Fibroblast of lung (primary cell): ENCODE data around the gene TMPRSS9. TPM values are rescaled to one million over a fixed set of nuclear protein-coding genes. Genes with fewer than 3 reads are reported as not detected.
"Not testable (repeated sequence)": the region's sequence is repeated elsewhere in the genome, so short reads cannot be mapped to it uniquely, and the experiment has no call there.

Experiments
- DNase-seq, 2 donors: peaks; one replicate each; pipeline versions ENCODE4 v3.0.0 to v3.0.0-alpha.2; 2010; ENCODE audit warnings: low read depth in 2 of 2
- H2AFZ ChIP-seq: 2 replicates; pipeline ENCODE4 v1.5.1; 2012; ENCODE audit warnings: low read length, control low read depth, inconsistent platforms
- H3K27ac ChIP-seq: 2 replicates; pipeline ENCODE4 v1.5.1; 2011; ENCODE audit warnings: low read length, control low read depth; ENCODE audit not compliant: insufficient read depth
- H3K27me3 ChIP-seq: 2 replicates; pipeline ENCODE4 v1.5.1; 2011; ENCODE audit warnings: mild to moderate bottlenecking, low read length; ENCODE audit not compliant: control insufficient read depth, insufficient read depth
- H3K36me3 ChIP-seq: 2 replicates; pipeline ENCODE4 v1.5.1; 2011; ENCODE audit warnings: low read length; ENCODE audit not compliant: control insufficient read depth, insufficient read depth
- H3K4me1 ChIP-seq: 2 replicates; pipeline ENCODE4 v1.5.1; 2011; ENCODE audit warnings: low read length; ENCODE audit not compliant: control insufficient read depth, insufficient read depth; ENCODE audit errors: extremely low read depth
- H3K4me2 ChIP-seq: 2 replicates; pipeline ENCODE4 v1.5.1; 2011; ENCODE audit warnings: low read length, control low read depth; ENCODE audit not compliant: insufficient read depth; ENCODE audit errors: extremely low read depth
- H3K4me3 ChIP-seq, 4 experiments: fragments of 200-600 bp in 1 of 4; sonication (generic) in 1 of 4; replicated peaks in 1 of 4; 2 replicates each; pipeline ENCODE4 v1.5.1; 2011 to 2016; ENCODE audit warnings: low read length in 4 of 4, low read depth in 3 of 4, mild to moderate bottlenecking in 3 of 4, control low read depth in 2 of 4, inconsistent platforms in 1 of 4, mixed read lengths in 1 of 4; ENCODE audit not compliant: insufficient read depth in 1 of 4; ENCODE audit errors: control extremely low read depth in 1 of 4
- H3K79me2 ChIP-seq: 2 replicates; pipeline ENCODE4 v1.5.1; 2012; ENCODE audit warnings: mild to moderate bottlenecking, low read length, inconsistent platforms; ENCODE audit not compliant: control insufficient read depth, insufficient read depth
- H3K9ac ChIP-seq: 2 replicates; pipeline ENCODE4 v1.5.1; 2011; ENCODE audit warnings: mild to moderate bottlenecking, low read length, control low read depth; ENCODE audit not compliant: insufficient read depth
- H3K9me3 ChIP-seq: 2 replicates; pipeline ENCODE4 v1.5.1; 2012; ENCODE audit warnings: low read depth, low read length; ENCODE audit not compliant: control insufficient read depth, insufficient read depth
- H4K20me1 ChIP-seq: 2 replicates; pipeline ENCODE4 v1.5.1; 2011; ENCODE audit warnings: low read length; ENCODE audit not compliant: control insufficient read depth, insufficient read depth; ENCODE audit errors: extremely low read depth
- CTCF ChIP-seq, 2 donors: IDR thresholded peaks in 1 of 2; conservative IDR thresholded peaks in 1 of 2; 1 replicate in 1 of 2; 2 replicates in 1 of 2; pipeline ENCODE4 v1.5.1; 2011 to 2012; ENCODE audit warnings: low read length in 2 of 2, control low read depth in 1 of 2, inconsistent platforms in 1 of 2, low read depth in 1 of 2, mild to moderate bottlenecking in 1 of 2
- EZH2 ChIP-seq: IDR thresholded peaks from 2 replicates; pipeline ENCODE4 v1.5.1; 2012; ENCODE audit warnings: low read length, control low read depth, mild to moderate bottlenecking; ENCODE audit errors: missing control alignments
- polyA plus RNA-seq, 2 donors: library from polyadenylated mRNA; depleted of rRNA in 1 of 2; stranded (reverse) in 1 of 2; unstranded in 1 of 2; fragments of >200 nt; gene quantifications; 2 replicates each; pipeline ENCODE4 v1.2.1, GENCODE V29; 2011 to 2012; ENCODE audit warnings: missing spikeins in 1 of 2
- total RNA-seq: library from RNA; depleted of rRNA; stranded (reverse); fragments of >200 nt; gene quantifications from 2 replicates; pipeline ENCODE4 v1.2.1, GENCODE V29; 2014

TMPRSS9 gene
- total and polyA plus RNA-seq, 2 donors (not counting 1 experiment from before 2014, with no cell fraction given), result not detected

- no peak for DNase-seq
- Histone ChIP-seq H3K79me2 (no peaks in the 10 kb centered on the region), H3K4me1 (peaks cover 6% of the 10 kb centered on the region), H3K27me3 (no peaks in the 10 kb centered on the region), H2AFZ (no peak overlapping the region), H3K4me2 (no peak overlapping the region), H3K4me3 (no peak overlapping the region), H4K20me1 (no peaks in the 10 kb centered on the region), H3K36me3 (no peaks in the 10 kb centered on the region), H3K9me3 (no peaks in the 10 kb centered on the region), H3K9ac (no peak overlapping the region), H3K27ac (no peak overlapping the region)
- no peak for TF ChIP-seq EZH2
- no peak for TF ChIP-seq CTCF (conservative IDR thresholded peaks at IDR 0.05 in 1 of 2, IDR thresholded peaks at IDR 0.05 in 1 of 2; ENCODE audit: low read depth in 1 of 2, low read length in 2 of 2)
These were observed 104.3 kb downstream of the TMPRSS9 start for GRCh38 chr19:2464389-2464788.

DNA sequence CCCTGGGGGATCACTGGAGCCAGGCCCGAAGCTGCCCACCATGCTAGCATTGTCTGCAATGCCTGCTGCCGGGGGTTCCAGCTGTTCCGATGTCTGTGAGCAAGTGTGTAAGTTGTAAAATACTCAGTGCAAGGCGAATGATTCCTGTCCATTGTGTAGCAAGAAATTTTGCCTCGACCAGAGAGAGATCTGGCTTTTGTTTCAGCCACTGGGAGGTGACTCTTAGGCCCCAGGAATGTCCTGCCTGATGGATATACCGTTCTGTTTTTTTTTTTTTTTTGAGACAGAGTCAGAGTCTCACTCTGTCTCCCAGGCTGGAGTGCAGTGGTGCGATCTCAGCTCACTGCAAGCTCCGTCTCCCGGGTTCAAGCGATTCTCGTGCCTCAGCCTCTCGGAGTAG is 108.5 kb downstream of the TMPRSS9 start:
- Histone ChIP-seq H3K27ac (no peak overlapping the region), H4K20me1 (no peaks in the 10 kb centered on the region), H3K36me3 (no peaks in the 10 kb centered on the region), H3K4me2 (no peak overlapping the region), H3K4me1 (peaks cover 8% of the 10 kb centered on the region), H3K9ac (no peak overlapping the region), H3K79me2 (no peaks in the 10 kb centered on the region), H3K9me3 (no peaks in the 10 kb centered on the region), H3K27me3 (no peaks in the 10 kb centered on the region), H2AFZ (no peak overlapping the region), H3K4me3 (no peak overlapping the region)
- TF ChIP-seq CTCF (conservative IDR thresholded peaks at IDR 0.05 in 1 of 2, IDR thresholded peaks at IDR 0.05 in 1 of 2; ENCODE audit: low read depth in 1 of 2, low read length in 2 of 2), result no peak
- DNase-seq, result peak in 1 of 2 donors; percentile 16

- Histone ChIP-seq H3K9ac (no peak overlapping the region), H3K27ac (no peak overlapping the region), H3K4me3 (no peak overlapping the region), H3K4me1 (peaks cover 8% of the 10 kb centered on the region), H3K36me3 (no peaks in the 10 kb centered on the region), H4K20me1 (no peaks in the 10 kb centered on the region), H3K9me3 (no peaks in the 10 kb centered on the region), H2AFZ (no peak overlapping the region), H3K79me2 (no peaks in the 10 kb centered on the region), H3K27me3 (no peaks in the 10 kb centered on the region), H3K4me2 (no peak overlapping the region)
- TF ChIP-seq CTCF (conservative IDR thresholded peaks at IDR 0.05 in 1 of 2, IDR thresholded peaks at IDR 0.05 in 1 of 2; ENCODE audit: low read depth in 1 of 2, low read length in 2 of 2), result no peak
- no peak for TF ChIP-seq EZH2
- DNase-seq, result peak; percentile 58 to 87
These were observed 109.2 kb downstream of the TMPRSS9 start for GRCh38 chr19:2469102-2469914.

GRCh38 chr19:2469915-2470200 is 109.8 kb downstream of the TMPRSS9 start:
- not testable (repeated sequence) for H3K27me3 ChIP-seq, H3K27ac ChIP-seq, DNase-seq, H3K4me2 ChIP-seq, H4K20me1 ChIP-seq, H3K79me2 ChIP-seq, H3K4me3 ChIP-seq, H3K9ac ChIP-seq, H3K4me1 ChIP-seq, H3K9me3 ChIP-seq, H2AFZ ChIP-seq, H3K36me3 ChIP-seq
